HCT116 (cell line): Measurements from ENCODE around the gene CLC. TPM values are rescaled to one million over a fixed set of nuclear protein-coding genes. Genes with fewer than 3 reads are reported as not detected.

Experiments used
- ATAC-seq: fragments of 200-7000 bp; cut with Tn5 transposase; 2 replicates; pipeline ENCODE4 v1.9.1; 2020; ENCODE audit warnings: mild to moderate bottlenecking, moderate library complexity
- BruUV-seq: library from RNA; stranded (reverse); fragments of 400-500 nt; replicated peaks from 2 replicates; lab custom pipeline; 2021; lab: Mats Ljungman, UMichigan
- CTCF ChIA-PET: fragments of 300-600 bp; sonication (Branson Sonifier 250); formaldehyde crosslinking; loops from one replicate; lab custom pipeline; 2021; ENCODE audit warnings: antibody characterized with exemption; lab: Charles Lee
- POLR2A ChIA-PET: fragments of 300-600, 350-600 bp; sonication (Branson Sonifier 250); formaldehyde crosslinking; loops from one replicate; lab custom pipeline; 2021; ENCODE audit warnings: antibody characterized with exemption; lab: Charles Lee
- RAD21 ChIA-PET, 2 experiments: fragments of 300-600 bp; sonication (Branson Sonifier 250); formaldehyde crosslinking; loops; one replicate each; lab custom pipeline; 2023; ENCODE audit warnings: low total read pairs in 2 of 2; ENCODE audit not compliant: uncharacterized antibody in 2 of 2, unreplicated experiment in 2 of 2, low non-redundant PET in 1 of 2; lab: Charles Lee
- DNase-seq: peaks from one replicate; pipeline ENCODE4 v3.0.0-alpha.2; 2010; ENCODE audit warnings: low read depth, low spot score
- H2AFZ ChIP-seq: fragments of 200-600 bp; shearing (Covaris generic), sonication (generic); 2 replicates; pipeline ENCODE4 v1.6.1; 2017; ENCODE audit warnings: low read depth, mixed run types, mixed read lengths, antibody characterized with exemption, low read length; ENCODE audit not compliant: poor library complexity, severe bottlenecking
- H3K27ac ChIP-seq: 2 replicates; pipeline ENCODE4 v1.5.1; 2012; ENCODE audit warnings: low read depth, low read length
- H3K27me3 ChIP-seq: fragments of 200-600 bp; sonication (generic); 2 replicates; pipeline ENCODE4 v1.6.1; 2016; ENCODE audit warnings: mixed run types, low read length, mixed read lengths; ENCODE audit not compliant: insufficient read depth
- H3K36me3 ChIP-seq, 2 experiments: fragments of 200-500 bp in 1 of 2; fragments of 200-600 bp in 1 of 2; sonication (Bioruptor generic) in 1 of 2; sonication (generic) in 1 of 2; 2 replicates each; pipeline versions ENCODE4 v1.5.1 to v1.6.1; 2014 to 2016; ENCODE audit warnings: low read length in 2 of 2, inconsistent platforms in 1 of 2, mixed read lengths in 1 of 2, mixed run types in 1 of 2; ENCODE audit not compliant: insufficient read depth in 2 of 2, control insufficient read depth in 1 of 2
- H3K4me1 ChIP-seq, 2 experiments: fragments of 200-600 bp in 1 of 2; sonication (generic) in 1 of 2; 2 replicates each; pipeline versions ENCODE4 v1.5.1 to v1.6.1; 2012 to 2017; ENCODE audit warnings: low read length in 2 of 2, inconsistent platforms in 1 of 2, mild to moderate bottlenecking in 1 of 2, mixed read lengths in 1 of 2, mixed run types in 1 of 2, moderate library complexity in 1 of 2; ENCODE audit not compliant: insufficient read depth in 2 of 2, control insufficient read depth in 1 of 2
- H3K4me2 ChIP-seq: fragments of 200-600 bp; sonication (generic); 2 replicates; pipeline ENCODE4 v1.6.1; 2017; ENCODE audit warnings: mixed run types, low read length, mixed read lengths
- H3K4me3 ChIP-seq, 2 experiments: fragments of 200-600 bp in 1 of 2; sonication (generic) in 1 of 2; replicated peaks in 1 of 2; 2 replicates each; pipeline ENCODE4 v1.5.1; 2011 to 2016; ENCODE audit warnings: low read length in 2 of 2, control low read depth in 1 of 2, low read depth in 1 of 2, mild to moderate bottlenecking in 1 of 2, mixed read lengths in 1 of 2, mixed run types in 1 of 2
- H3K79me2 ChIP-seq: fragments of 200-600 bp; sonication (generic); 2 replicates; pipeline ENCODE4 v1.6.1; 2017; ENCODE audit warnings: mild to moderate bottlenecking, mixed run types, low read length, moderate library complexity, mixed read lengths; ENCODE audit not compliant: insufficient read depth
- H3K9ac ChIP-seq: fragments of 200-600 bp; sonication (generic); 2 replicates; pipeline ENCODE4 v1.6.1; 2016; ENCODE audit warnings: low read length, mixed read lengths
- H3K9me2 ChIP-seq: fragments of 200-600 bp; sonication (generic), shearing (Covaris generic); 2 replicates; pipeline ENCODE4 v1.6.1; 2017; ENCODE audit warnings: mixed run types, mild to moderate bottlenecking, moderate library complexity; ENCODE audit not compliant: insufficient read depth
- H3K9me3 ChIP-seq, 2 experiments: fragments of 200-500 bp in 1 of 2; fragments of 200-600 bp in 1 of 2; sonication (Bioruptor generic) in 1 of 2; sonication (generic) in 1 of 2; 2 replicates each; pipeline ENCODE4 v1.6.1; 2014 to 2017; ENCODE audit warnings: low read length in 2 of 2, mixed read lengths in 2 of 2, inconsistent platforms in 1 of 2, low read depth in 1 of 2, mild to moderate bottlenecking in 1 of 2, mixed run types in 1 of 2, moderate library complexity in 1 of 2; ENCODE audit not compliant: control insufficient read depth in 1 of 2, insufficient read depth in 1 of 2
- H4K20me1 ChIP-seq: fragments of 200-600 bp; sonication (generic), shearing (Covaris generic); 2 replicates; pipeline ENCODE4 v1.6.1; 2017; ENCODE audit warnings: mixed run types, mild to moderate bottlenecking, moderate library complexity; ENCODE audit not compliant: insufficient read depth
- CEBPB ChIP-seq: IDR thresholded peaks from 2 replicates; pipeline ENCODE4 v1.6.1; 2012; ENCODE audit warnings: low read depth
- EGR1 ChIP-seq: IDR thresholded peaks from 2 replicates; pipeline ENCODE4 v1.6.1; 2012; ENCODE audit warnings: low read depth
- ELF1 ChIP-seq: IDR thresholded peaks from 2 replicates; pipeline ENCODE4 v1.6.1; 2012; ENCODE audit warnings: low read depth, borderline replicate concordance
- FOSL1 ChIP-seq: IDR thresholded peaks from 2 replicates; pipeline ENCODE4 v1.6.1; 2012; ENCODE audit warnings: low read depth
- JUND ChIP-seq: IDR thresholded peaks from 2 replicates; pipeline ENCODE4 v1.6.1; 2012
- POLR2A ChIP-seq: IDR thresholded peaks from 2 replicates; pipeline ENCODE4 v1.7.0; 2011; ENCODE audit warnings: borderline replicate concordance; ENCODE audit not compliant: insufficient read depth, insufficient read length; ENCODE audit errors: extremely low read depth
- POLR2AphosphoS5 ChIP-seq: IDR thresholded peaks from 2 replicates; pipeline ENCODE4 v1.6.1; 2011; ENCODE audit warnings: mild to moderate bottlenecking, low read depth, low read length, moderate library complexity
- RAD21 ChIP-seq: IDR thresholded peaks from 2 replicates; pipeline ENCODE4 v1.6.1; 2012; ENCODE audit warnings: low read depth, mild to moderate bottlenecking
- SIN3A ChIP-seq: IDR thresholded peaks from 2 replicates; pipeline ENCODE4 v1.6.1; 2012; ENCODE audit warnings: low read depth
- SP1 ChIP-seq: IDR thresholded peaks from 2 replicates; pipeline ENCODE4 v1.6.1; 2012; ENCODE audit warnings: low read depth
- TCF7L2 ChIP-seq: IDR thresholded peaks from 2 replicates; pipeline ENCODE4 v1.7.0; 2011; ENCODE audit warnings: borderline replicate concordance, inconsistent platforms; ENCODE audit not compliant: insufficient read depth, insufficient read length; ENCODE audit errors: extremely low read depth
- YY1 ChIP-seq: IDR thresholded peaks from 2 replicates; pipeline ENCODE4 v1.6.1; 2011; ENCODE audit warnings: low read length, low read depth, moderate library complexity, mild to moderate bottlenecking; ENCODE audit not compliant: insufficient replicate concordance; ENCODE audit errors: extremely low read depth
- ZFX ChIP-seq: fragments of 450-650 bp; IDR thresholded peaks from 2 replicates; pipeline ENCODE4 v1.6.1; 2017
- ZNF274 ChIP-seq: fragments of 200-500 bp; sonication (Bioruptor generic); IDR thresholded peaks from 2 replicates; pipeline ENCODE4 v1.6.1; 2014; ENCODE audit warnings: mild to moderate bottlenecking, low read depth, low read length, inconsistent platforms
- intact Hi-C: fragments of 100-400 bp; cut with micrococcal nuclease; formaldehyde crosslinking; loops from 2 replicates; pipeline ENCODE4 v1.10.0; 2022
- total RNA-seq: library from RNA; stranded (reverse); gene quantifications from one replicate; pipeline ENCODE4 v1.2.1, GENCODE V29; 2021; ENCODE audit not compliant: unreplicated experiment
- TF ChIP-seq, protein P1 (sequence below): IDR thresholded peaks from 2 replicates; pipeline ENCODE4 v1.6.1; 2011; ENCODE audit warnings: mild to moderate bottlenecking, low read length, moderate library complexity; ENCODE audit not compliant: insufficient replicate concordance; ENCODE audit errors: extremely low read depth
- TF ChIP-seq, protein P2 (sequence below), 3 experiments: fragments of 200-600 bp in 1 of 3; sonication (generic) in 1 of 3; IDR thresholded peaks in 2 of 3; conservative IDR thresholded peaks in 1 of 3; 2 replicates each; pipeline ENCODE4 v1.5.1; 2012 to 2017; ENCODE audit warnings: low read depth in 2 of 3, low read length in 2 of 3, antibody characterized with exemption in 1 of 3, borderline replicate concordance in 1 of 3, control low read depth in 1 of 3, mild to moderate bottlenecking in 1 of 3, mixed read lengths in 1 of 3, mixed run types in 1 of 3, moderate library complexity in 1 of 3; ENCODE audit not compliant: insufficient read depth in 1 of 3
- TF ChIP-seq, protein P3 (sequence below): IDR thresholded peaks from 2 replicates; pipeline ENCODE4 v1.6.1; 2012
- TF ChIP-seq, protein P4 (sequence below): IDR thresholded peaks from 2 replicates; pipeline ENCODE4 v1.6.1; 2012

The CLC gene
- total RNA-seq, 1 experiment from 2014 or later: not detected

DNA sequence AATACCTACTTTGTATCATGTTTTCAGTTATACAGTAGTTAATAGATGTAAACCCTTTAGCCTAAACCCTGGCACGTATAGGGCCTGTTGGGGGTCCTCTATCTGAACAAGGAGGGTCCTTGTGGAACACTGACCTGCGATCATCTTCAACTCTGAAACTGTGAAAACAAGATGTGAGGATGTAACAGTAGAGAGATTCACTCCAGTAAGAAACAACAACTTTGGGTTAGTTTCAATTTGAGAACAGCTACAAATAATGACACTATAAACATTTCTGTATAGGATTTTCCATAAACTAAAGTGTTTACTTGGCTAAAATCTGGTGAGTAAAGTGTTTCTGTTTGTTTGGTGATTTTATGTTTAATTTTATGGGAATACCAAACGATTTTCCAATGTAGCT is 2.1 kb downstream of the CLC start:
- H3K27ac ChIP-seq: no peak overlapping the region
- no peaks in the 10 kb centered on the region for H3K9me3 ChIP-seq
- ChIA-PET POLR2A (no interaction called here), RAD21 (no interaction called here), CTCF (no interaction called here)
- H3K36me3 ChIP-seq: no peaks in the 10 kb centered on the region
- DNase-seq: no peak
- TF ChIP-seq FOSL1 (no peak), CEBPB (no peak), ZFX (no peak), ZNF274 (no peak)
- peaks cover 68% of the 10 kb centered on the region for H3K27me3 ChIP-seq
- ATAC-seq: no peak
- H3K79me2 ChIP-seq: no peaks in the 10 kb centered on the region
- BruUV-seq: no TSS peak
- no peak overlapping the region for H3K9ac ChIP-seq
- intact Hi-C loops: no loop called here
- H3K9me2 ChIP-seq: no peaks in the 10 kb centered on the region
- no peaks in the 10 kb centered on the region for H4K20me1 ChIP-seq
- H3K4me1 ChIP-seq: no peaks in the 10 kb centered on the region
- H3K4me3 ChIP-seq: no peak overlapping the region
- no peak overlapping the region for H2AFZ ChIP-seq
- no peak overlapping the region for H3K4me2 ChIP-seq

DNA sequence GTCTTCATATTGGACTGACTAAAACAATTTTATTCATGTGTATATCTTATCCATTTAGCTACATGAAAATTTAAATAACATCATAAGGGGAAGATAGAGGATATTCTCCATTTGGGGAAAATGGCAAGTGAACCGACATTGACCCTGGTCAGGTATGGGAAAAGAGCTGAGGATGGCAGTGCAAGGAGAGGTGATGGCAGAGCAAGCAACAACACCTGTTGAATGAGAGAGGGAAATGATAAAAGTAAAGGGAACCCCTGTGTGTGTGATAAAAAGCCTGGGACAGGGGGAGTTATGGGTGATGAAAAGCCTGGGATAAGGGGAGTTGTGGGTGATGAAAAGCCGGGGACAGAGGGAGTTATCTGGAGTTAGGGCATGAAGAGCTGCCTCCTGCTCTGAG is 4.0 kb downstream of the CLC start:
- no peak for ATAC-seq
- Histone ChIP-seq H3K9me2 (no peaks in the 10 kb centered on the region), H3K4me2 (no peak overlapping the region), H3K9me3 (no peaks in the 10 kb centered on the region), H3K9ac (no peak overlapping the region), H3K27ac (no peak overlapping the region), H3K36me3 (no peaks in the 10 kb centered on the region), H4K20me1 (no peaks in the 10 kb centered on the region), H3K27me3 (peaks cover 67% of the 10 kb centered on the region), H2AFZ (no peak overlapping the region), H3K79me2 (no peaks in the 10 kb centered on the region), H3K4me1 (no peaks in the 10 kb centered on the region), H3K4me3 (no peak overlapping the region)
- DNase-seq: no peak
- CTCF ChIA-PET: no interaction called here
- intact Hi-C loops: no loop called here
- POLR2A ChIA-PET: no interaction called here
- no TSS peak for BruUV-seq
- RAD21 ChIA-PET: no interaction called here
- TF ChIP-seq, protein P1, sequence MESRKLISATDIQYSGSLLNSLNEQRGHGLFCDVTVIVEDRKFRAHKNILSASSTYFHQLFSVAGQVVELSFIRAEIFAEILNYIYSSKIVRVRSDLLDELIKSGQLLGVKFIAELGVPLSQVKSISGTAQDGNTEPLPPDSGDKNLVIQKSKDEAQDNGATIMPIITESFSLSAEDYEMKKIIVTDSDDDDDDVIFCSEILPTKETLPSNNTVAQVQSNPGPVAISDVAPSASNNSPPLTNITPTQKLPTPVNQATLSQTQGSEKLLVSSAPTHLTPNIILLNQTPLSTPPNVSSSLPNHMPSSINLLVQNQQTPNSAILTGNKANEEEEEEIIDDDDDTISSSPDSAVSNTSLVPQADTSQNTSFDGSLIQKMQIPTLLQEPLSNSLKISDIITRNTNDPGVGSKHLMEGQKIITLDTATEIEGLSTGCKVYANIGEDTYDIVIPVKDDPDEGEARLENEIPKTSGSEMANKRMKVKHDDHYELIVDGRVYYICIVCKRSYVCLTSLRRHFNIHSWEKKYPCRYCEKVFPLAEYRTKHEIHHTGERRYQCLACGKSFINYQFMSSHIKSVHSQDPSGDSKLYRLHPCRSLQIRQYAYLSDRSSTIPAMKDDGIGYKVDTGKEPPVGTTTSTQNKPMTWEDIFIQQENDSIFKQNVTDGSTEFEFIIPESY: no peak
- no peak for TF ChIP-seq ELF1
- TF ChIP-seq YY1: no peak
- no peak for TF ChIP-seq JUND
- no peak for TF ChIP-seq POLR2A
- TF ChIP-seq, protein P2, sequence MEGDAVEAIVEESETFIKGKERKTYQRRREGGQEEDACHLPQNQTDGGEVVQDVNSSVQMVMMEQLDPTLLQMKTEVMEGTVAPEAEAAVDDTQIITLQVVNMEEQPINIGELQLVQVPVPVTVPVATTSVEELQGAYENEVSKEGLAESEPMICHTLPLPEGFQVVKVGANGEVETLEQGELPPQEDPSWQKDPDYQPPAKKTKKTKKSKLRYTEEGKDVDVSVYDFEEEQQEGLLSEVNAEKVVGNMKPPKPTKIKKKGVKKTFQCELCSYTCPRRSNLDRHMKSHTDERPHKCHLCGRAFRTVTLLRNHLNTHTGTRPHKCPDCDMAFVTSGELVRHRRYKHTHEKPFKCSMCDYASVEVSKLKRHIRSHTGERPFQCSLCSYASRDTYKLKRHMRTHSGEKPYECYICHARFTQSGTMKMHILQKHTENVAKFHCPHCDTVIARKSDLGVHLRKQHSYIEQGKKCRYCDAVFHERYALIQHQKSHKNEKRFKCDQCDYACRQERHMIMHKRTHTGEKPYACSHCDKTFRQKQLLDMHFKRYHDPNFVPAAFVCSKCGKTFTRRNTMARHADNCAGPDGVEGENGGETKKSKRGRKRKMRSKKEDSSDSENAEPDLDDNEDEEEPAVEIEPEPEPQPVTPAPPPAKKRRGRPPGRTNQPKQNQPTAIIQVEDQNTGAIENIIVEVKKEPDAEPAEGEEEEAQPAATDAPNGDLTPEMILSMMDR (IDR thresholded peaks at IDR 0.05 in 2 of 3, conservative IDR thresholded peaks at IDR 0.05 in 1 of 3; ENCODE audit: borderline replicate concordance in 1 of 3, insufficient read depth in 1 of 3, low read depth in 2 of 3, low read length in 2 of 3): no peak
- no peak for TF ChIP-seq CEBPB
- no peak for TF ChIP-seq SIN3A
- TF ChIP-seq TCF7L2: no peak
- TF ChIP-seq, protein P3, sequence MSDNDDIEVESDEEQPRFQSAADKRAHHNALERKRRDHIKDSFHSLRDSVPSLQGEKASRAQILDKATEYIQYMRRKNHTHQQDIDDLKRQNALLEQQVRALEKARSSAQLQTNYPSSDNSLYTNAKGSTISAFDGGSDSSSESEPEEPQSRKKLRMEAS: no peak
- no peak for TF ChIP-seq POLR2AphosphoS5
- no peak for TF ChIP-seq SP1
- TF ChIP-seq EGR1: no peak
- TF ChIP-seq RAD21: no peak
- TF ChIP-seq, protein P4, sequence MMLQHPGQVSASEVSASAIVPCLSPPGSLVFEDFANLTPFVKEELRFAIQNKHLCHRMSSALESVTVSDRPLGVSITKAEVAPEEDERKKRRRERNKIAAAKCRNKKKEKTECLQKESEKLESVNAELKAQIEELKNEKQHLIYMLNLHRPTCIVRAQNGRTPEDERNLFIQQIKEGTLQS: no peak
